ENCODE results near the gene PAX6.

PAX6 gene

DNA sequence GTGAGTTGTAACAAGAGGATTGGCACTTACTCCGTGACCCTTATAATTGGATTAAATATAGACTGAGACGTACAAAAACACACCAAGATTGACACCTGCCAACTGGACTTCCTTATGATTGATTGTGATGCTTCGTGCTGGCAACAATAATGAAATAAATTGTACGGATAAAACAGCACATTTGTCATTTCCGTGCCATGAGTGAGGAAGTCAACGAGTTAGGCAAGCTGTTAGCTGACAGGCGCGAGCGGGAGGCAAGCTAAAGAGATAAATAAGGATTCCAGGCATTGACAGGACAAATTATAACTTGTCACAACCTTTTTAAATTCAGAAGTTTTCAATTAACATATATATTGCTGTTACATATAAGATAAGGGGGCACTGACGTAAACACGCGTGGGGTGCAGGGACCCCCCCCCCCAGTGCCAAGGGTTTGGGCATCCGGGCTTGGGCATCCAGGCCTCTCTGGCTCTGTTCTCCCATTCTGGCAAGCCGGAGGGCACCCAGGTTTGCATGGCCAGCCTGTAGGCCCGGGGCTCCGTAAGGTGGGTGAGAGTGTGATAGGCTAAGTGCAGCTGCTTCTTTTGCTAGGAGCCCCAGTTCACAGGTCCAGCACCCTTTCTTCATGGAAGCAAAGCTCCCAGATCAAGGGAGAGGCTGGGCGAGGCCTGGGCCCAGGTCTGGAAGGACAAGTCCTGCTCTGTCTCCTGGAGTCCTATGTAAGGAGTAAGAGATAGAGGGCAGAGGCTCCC, 11.2 kb upstream of the PAX6 start:
- no peak for DNase-seq (ENCODE audit: low read depth)

DNA sequence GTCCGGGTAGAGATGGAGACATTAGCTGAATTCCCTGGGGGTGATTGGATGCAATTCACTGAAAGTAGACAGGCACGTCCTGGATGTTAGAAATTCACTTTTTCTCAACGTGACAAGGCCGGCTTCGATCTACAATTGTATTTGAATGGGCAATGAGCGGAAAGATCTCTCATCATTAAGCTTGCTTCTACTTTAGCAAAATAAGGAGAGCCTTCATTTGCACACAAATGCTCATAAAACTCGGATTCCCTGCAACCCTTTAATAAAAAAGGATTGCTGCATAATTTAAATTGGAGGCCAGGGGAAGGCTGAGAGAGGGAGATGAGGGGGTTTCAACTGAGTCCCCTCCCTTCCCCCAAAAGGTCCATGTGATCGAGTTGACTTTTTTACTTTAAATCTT, 10.6 kb upstream of the PAX6 start:
- DNase-seq (ENCODE audit: low read depth) = no peak

DNA sequence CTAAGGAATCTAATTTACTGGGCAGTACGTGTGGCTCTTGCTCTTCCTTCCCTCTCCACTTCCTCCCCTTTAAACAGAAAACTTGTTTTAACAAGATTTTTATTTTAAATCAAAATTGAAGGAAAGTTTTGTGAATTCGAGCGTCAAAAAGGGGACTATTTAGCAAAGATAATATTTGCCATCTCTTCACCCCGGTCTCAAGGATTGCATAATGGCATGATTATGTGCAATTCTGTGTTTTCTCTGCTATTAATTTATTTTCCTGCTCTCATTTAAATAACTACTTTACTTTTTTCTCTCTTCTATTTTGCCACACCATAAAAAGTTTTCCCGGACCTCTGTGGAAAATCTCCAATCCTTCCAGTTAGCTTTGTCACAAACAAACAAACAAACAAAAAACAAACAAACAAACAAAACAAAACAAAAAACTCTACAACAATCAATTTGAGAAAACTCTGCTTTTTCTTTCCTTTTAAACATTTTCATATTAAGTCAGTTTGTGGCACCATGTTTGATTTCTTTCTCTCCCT, 10.2 kb upstream of the PAX6 start:
- DNase-seq (ENCODE audit: low read depth) = no peak

DNA sequence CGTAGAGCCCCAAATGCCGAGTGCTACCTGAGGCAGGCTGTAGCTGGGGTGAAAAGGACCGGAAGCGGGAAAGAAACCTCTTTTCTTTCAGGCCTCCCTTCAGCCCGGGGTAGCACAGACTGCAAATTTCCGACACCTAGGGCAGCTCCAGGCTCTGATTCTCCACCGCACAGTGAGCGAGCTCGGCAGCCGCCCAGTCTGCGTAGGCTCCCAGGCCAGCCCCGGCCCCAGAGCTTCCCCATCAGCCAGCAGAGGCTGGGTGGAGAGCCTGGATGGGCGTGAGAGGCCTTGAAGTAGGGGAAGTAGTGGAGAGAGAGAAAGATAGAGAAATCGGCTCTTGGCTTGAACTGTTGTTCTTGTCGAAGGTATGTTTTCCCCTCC, 9.3 kb upstream of the PAX6 start:
- DNase-seq (ENCODE audit: low read depth) = no peak

DNA sequence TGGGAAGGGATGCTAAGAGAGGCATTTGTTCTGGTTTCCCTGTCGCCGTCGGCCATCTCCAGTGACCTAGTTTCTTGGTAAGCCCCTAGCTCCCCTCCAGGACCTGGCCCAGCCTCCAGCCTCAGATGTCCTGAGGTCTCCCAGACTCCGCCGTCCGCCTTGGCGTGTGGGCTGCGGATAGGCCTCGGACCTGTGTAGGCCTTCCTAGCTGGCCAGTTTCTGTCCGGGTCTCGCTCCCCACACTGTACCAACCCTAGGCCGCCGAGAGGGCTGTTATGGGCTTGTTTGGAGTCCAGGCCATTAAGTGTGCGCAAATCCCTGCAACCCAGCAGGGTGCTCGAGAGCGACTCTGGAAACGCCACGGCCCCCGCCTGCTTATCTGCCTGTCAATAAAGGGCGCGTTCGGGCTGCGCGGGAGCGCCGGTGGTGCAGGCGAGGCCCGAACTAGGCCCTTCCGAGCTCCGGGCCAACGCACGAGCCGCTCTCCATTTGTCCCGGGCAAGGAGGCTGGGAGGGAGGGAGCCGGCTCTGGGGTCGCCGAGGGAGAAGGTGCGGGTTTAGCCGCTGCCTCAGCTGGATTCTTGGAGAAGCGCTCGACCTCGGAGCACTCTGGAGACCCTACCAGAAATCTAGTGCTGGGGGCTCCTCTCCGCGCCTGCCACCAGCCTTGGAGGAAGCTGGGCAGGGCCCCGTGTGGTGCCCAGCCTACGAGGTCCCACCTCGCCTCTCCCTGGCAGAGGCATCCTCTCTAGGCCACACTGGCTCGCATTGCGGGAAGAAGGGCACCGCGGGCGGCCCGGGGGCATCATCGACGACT, 8.7 kb upstream of the PAX6 start:
- DNase-seq (ENCODE audit: low read depth) = no peak

DNA sequence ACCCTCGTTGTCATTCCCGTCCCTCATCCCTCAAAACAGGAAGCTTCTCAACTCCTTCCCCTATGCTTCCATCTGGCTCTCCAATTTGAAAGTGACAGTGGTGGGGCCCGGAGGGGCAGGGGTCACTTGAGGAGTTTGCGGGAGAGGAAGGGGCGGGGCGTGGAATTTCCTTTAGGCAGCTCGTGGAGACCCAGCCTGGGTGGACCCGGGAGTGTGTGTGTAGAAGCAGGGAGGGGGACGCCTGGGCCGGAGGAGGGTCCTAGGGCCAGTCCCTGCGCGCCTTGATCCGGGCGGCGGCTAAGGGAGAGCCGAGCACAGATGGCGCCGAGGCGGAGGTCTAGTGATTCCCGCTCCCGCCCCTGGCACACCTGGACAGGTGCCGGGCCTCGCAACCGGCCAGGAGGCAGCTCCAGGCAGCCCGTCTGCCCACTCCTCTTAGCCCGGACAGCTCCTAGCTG, 7.8 kb upstream of the PAX6 start:
- DNase-seq (ENCODE audit: low read depth) = no peak

DNA sequence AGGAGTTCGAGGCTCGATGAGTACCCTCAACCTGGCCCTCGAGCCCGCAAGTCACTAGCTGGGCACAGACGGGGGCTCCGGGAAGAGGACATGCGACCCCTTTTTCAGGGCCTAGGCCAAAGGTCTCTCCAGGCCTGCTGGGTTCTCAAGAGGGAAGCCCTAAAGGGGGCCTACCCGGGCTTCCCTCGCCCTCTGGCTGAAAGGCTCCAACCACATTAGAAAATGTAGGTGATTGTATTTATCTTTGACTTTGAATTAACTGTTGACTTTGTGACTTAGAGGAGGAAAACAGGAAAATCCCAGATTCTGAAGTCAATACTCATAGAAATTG, 7.3 kb upstream of the PAX6 start:
- no peak for DNase-seq (ENCODE audit: low read depth)

DNA sequence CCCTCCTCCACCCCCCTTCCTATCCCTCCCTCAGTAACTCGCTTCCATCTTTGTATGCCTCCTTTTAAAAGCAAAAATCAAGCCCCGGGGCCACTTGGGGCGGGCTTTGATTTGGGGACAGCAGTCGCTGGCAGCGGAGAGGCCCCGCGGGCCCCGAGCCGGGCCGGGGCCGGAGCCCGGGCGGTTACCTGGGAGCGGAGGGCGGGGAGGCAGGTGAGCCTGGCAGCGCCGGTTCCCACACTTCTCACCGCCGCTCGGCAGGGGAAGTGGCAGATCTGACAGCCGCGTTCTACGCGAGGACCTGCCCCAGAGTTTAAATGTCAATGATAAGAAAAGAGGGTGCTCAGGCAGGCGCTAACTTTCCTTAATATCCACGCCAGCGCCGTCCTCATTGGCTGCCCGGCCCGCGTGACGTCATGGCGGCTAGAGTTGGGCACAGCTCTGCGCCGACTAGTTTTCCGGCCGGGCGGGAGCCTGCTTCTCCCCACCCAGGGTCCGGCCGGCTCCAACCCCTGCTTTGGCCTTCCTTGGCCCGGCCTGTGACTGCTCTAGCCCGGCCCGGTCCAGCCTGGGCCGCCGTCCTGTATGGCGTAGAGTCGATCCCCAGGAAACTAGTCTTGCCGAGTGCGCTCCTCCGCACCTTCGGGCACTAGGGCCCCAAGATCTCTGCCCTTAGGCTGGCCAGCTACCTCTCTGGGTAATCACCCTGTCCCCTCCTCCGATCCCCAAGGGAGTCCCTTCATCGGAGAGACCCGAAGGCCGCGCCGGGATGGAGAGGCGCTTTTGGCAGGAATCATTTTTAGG, 6.7 kb upstream of the PAX6 start:
- no peak for DNase-seq (ENCODE audit: low read depth)

DNA sequence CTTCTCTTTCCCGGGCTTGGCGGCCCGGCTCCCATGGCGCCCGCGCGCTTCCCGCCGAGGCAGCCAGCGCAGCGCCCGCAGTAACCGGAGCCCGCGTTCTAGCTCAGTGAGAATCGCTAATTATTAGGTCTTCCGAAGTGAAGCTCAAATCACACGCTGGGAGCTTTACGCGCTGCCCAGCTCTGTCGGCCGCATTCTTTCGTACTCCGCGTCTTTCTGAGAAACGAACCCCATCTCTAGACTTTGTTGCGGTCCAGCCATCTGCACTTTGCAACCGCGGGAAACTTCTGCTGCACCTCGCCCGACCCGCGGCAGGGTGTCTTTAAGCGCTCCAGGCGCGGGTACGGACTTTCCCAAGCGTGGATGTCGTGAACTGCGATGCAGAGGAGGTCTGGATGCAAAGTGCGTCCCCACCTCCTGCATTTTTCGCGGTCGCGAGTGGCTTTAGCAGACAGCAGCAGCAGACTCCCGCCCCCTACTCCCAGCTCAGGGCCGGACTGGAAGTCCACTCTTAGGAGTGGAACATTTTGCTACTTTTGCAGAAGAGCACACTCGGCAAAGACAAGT, 6.0 kb upstream of the PAX6 start:
- DNase-seq (ENCODE audit: low read depth) = no peak

DNA sequence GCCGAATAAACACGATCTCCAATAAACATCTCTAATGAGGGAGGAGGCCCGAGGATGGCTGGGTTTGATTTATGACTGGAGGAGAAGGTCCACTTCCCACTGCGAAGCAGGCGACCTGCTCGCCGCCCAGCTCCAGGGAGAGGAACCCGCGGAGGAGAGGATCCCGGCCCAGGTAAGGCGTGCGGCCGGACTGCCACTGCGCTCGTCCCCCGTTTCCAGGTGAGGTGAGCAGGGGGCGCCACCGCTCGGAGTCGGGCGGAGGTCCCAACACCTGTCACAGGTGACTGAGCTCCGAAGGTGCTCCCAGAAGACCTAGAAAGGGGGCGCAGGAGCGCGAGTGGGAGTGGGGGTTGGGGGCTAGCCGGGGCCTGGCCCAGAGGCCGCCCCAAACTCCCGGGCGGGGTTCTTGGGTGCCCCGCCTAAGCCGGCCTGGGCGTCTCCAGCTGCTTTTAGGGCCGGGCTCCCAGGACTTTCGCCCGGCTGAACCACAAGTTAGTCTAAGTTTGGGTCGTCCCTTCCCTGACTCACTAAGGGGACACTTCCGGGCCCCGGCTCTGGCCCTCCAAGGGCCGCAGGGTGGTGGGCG, 5.4 kb upstream of the PAX6 start:
- DNase-seq (ENCODE audit: low read depth) = no peak

DNA sequence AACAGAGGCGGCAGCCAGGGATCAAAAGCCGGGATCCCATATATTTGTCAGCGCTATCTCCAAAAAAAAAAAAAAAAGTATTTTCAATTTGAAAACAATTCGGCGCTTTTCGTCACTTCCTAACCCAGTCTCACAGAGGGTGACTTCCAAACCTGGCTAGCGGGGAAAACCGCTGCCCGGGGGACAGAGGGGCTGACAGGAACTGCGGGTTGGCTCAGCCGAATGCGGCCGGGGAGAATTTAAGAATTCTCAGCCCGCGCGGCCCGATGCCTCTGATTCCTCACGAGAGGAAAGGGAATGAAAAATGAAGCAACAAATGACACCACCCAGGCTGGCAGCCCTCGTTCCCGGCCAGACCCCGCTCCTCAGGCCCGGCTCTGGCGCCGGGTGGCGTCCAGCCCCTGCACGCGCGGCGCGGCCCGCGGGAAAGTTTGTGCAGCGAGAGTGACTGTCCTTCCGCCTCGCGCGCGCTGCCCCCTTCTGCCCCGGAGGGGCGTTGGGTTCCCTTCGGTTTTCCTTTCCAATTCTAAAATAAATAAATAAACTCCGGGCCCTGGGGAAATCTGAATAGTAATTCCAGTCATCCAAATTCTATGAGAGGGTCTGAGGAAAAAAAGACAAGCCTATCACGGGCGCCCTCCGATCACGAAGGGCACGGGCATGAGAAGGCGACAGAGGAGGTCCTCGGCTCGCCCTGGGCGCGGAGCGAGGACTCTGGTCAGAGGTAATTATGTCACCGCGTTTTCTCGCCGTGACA, 4.8 kb upstream of the PAX6 start:
- DNase-seq (ENCODE audit: low read depth) = no peak

DNA sequence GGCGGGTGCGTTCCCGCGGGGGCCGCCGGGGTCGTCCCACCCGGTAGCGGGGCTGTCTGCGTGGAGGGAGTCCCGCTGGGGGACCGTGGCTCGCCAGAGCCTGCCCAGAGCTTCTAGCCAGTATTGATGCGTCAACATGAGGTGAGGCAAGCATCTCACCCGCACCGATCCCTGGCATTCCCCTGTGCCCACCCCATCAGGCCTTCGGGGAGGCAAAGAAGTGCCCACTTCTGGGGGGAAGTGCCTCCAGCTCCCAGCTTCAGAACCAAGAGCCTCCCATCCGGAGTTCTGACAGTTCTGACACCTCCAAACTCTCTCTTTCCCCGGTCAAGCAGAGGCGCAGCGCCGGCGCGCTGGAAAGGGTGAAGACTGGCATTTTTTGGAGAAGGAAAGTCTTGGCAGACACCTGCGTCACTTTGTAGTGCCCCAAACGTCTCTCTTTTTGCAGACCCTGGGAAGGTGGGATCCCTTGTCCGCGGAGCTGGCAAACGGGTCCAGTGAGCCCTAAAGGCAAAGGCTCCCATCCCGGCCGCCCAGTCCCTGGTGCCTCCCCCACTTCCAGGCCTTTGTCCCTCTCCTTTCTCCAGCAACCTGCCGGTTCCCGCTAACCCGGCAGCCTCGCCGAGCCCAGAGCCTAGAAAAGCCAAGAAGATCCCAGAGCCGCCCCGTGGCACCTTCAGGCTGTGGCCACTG, 3.2 kb upstream of the PAX6 start:
- no peak for DNase-seq (ENCODE audit: low read depth)

DNA sequence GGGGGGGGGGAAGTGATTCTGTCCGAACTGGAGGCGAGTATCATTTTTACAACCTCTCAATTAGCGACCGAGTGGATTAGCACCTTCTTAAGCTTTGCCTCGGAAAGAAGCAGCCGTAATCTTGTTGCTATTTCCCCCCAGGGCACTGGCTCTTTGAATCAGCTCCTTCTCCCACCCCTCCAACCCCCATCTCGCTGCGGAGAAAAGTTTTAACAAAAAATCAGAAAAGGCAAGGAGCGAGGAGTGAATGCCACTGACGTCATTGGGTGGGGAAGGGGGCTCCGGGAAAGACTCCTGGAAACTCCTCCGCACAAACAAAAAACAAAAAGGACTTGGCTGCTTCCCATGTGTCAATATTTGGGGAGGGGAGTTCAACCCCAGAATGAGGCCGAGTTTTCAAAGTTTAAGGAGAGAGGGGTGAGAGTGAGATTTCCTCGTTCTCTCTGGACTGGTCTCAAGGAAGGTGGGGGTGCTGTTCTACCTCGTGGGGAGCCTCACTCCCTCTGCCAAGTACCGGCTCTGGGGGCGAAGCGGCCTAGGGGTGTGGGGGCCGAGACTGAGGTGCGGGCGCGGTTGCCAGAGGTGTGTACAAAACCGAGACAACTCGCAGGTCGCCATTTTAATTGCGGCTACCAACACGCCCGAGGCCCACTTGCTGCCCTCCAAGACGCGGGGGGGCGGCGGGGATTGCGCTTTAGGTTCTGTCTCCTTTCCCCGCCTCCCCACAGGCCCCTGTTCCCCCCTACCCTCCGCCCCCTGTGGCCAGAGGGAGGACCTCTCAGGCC, 2.5 kb upstream of the PAX6 start:
- no peak for DNase-seq (ENCODE audit: low read depth)

DNA sequence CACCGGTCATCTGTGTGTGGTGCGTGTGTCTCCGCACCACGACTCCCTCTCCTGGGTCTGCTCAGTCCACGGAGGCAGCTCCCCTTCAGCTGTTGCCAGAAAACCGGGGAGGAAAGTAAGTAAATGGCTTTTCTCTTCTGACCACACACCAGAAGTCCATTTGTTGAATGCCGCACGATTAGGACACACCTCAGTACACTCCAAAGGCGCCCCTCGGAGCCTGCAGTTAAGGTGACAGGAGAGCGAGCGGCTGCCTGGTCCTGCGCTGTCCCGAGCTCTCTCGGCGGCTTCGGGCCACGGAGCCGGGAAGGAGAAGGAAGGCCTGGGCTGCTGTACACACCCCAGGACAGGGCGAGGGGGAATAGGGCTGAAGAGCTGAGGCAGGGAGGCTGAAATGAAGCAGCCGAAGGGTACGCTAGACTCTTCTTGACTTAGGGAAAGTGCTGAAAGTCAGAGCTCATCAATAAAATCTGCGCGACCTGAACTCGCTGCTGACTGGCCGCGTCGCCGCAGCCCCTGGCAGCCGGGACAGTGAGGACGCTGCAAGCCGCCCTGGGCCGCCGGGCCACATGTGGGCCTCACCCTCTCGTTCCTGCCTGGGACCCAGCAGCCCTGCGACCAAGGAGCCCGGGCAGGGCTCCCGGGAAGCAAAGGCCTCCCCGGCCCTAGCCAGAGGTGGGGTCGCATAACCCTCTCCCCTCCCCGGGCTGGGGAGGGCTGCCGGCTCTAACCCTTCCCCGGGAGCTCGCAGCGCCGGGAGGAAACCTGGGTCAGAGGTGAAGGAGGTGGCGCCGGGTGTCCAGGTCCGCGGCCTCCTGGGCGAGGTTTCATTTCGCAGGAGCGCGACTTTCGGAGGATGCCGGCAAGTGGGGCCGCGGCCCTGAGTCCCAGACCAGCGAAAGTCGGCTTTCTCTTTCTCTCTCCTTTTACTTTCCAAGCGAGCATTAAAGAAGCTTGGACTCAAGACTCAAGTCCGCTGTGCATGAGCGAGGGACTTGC, 1.6 kb upstream of the PAX6 start:
- DNase-seq (ENCODE audit: low read depth) = no peak

DNA sequence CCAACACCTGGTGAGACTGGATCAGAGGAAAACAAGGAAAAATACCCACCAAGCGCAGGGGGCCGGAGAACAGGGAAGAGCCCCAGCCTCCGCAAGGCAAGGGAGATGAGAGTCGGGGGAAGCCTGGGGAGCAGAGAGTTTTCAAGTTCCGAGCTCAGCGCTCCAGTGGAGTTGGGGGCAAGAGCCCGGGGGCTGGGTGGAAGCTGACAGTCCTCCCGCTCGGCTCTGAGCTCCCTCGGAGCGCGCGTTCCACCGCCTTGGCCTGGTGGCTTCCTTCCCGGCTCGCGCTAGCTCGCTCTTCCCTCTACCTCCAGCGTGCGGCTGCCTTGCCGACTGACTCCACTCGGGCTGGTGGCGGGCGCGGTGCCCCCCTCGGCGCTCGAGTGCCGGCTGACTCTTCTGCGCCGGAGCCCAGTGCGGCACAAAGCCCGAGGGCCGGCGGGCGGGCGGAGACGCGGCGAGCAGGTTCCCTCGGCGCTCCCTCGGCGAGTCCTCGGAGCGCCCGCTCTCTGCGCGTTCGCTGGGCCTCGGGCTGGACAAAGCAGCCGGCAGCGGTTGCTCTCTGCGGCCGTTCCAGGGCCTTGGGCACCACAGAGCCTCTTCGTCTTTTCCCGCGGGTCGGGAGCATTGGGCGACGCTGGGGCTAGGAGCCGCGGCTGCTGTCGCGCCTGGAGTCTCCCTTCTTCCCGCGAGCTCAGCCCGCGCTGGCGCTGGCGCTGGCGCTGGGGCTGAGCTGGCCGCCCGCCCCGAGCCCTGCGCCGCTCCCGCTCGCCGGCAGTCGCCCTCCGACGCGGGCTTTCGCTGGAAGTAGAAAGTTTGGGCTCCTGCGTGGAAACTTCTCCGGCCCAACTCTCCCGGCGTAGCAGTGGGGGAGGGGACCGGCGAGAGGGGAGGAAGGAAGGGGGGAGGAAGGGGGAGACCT, 1.0 kb downstream of the PAX6 start:
- DNase-seq (ENCODE audit: low read depth) = no peak

DNA sequence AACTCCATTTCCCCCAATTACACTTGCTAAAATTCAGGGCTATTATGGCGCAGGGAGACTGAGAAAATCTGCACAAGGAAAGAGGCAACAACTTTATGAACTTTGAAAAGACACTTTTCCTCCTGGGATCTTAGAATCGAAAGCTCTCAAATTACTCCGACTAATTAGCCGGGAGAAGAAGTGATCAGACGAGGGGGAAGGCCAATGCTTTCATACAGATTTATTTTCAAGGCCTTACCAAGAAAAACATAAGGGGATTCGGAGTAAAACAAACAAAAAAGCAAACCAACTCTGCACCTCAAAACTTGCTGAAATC, 1.6 kb downstream of the PAX6 start:
- no peak for DNase-seq (ENCODE audit: low read depth)

DNA sequence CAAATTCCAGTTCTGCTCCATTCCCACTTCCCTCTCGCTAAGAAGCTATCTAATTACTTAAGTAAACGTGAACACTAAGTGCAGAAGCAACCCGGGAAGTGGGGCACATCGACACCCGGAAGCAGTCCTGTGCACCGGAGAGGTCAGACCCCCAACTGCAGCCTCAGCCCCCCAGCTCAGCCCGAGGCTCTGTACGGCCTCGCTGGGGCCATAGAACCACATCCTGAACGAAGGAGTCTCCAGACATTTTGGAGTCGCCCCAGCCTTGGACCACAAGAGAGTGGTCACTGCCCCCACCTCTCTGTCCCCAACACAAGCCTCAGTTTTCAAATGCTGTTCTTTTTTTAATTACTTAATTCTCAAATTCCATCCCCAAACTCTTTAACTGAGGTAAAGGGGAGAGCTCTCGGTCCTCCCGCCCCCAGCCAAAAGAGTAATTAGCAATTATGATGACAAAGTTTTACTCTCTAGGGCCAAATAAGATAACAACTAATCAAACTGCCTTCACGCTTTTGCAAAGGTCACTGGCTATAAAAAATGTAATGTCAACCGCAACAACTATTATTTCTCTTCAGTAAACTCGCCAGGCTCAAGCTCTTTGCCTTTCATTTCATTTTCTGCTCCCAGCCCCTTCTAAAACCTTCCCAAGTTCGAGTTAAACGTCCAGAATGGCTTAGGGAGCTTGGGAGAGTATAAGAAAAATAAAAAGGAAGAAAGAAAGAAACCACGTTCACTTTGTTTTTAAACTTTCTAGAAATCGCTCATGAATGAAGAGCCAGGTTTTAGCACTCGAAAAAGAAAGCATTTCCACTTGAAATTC, 2.2 kb downstream of the PAX6 start:
- no peak for DNase-seq (ENCODE audit: low read depth)

Data from activated T-cell treated with anti-CD3 and anti-CD28 coated beads for 1 hour (primary cell).